Activated T-cell treated with anti-CD3 and anti-CD28 coated beads for 1 hour (primary cell): Measurements from ENCODE around the gene OR1L1.

ENCODE experiments used
- DNase-seq: peaks from one replicate; pipeline ENCODE4 v3.0.0-alpha.2; 2020; ENCODE audit warnings: low read depth

Gene OR1L1

GRCh38 chr9:122661416-122661815 is at the start of gene OR1L1:
Gene OR1L1 (plus strand): TSS chr9:122661716. CDS start chr9:122661716, 0 bp downstream.
- no peak for DNase-seq

GRCh38 chr9:122614362-122614761 is 47.2 kb upstream of the OR1L1 start, which contains the start of gene OR1Q1:
Gene OR1Q1 (plus strand): TSS chr9:122614738. CDS start chr9:122614738, 0 bp downstream.
- no peak for DNase-seq

- DNase-seq: no peak
These were observed 41.5 kb upstream of the OR1L1 start for GRCh38 chr9:122619996-122620395.

- no peak for DNase-seq
These were observed 19.3 kb upstream of the OR1L1 start for GRCh38 chr9:122642226-122642625.

- DNase-seq: no peak
These were observed 5.1 kb upstream of the OR1L1 start for GRCh38 chr9:122656378-122656777.

- DNase-seq: no peak
These were observed 4.0 kb upstream of the OR1L1 start, which contains the start of gene OR1B1 for GRCh38 chr9:122657527-122657926. Gene OR1B1 (minus strand): TSS chr9:122657627.

GRCh38 chr9:122672481-122672880 is 11.0 kb downstream of the OR1L1 start:
- DNase-seq: no peak

GRCh38 chr9:122684851-122685250 is 23.3 kb downstream of the OR1L1 start:
- no peak for DNase-seq

GRCh38 chr9:122695696-122696095 is 34.2 kb downstream of the OR1L1 start:
- DNase-seq: no peak
